ENCODE data around the gene TPSD1.
A peak's percentile ranks its signal among the peaks of the same experiment; 100 is the strongest.

Gene TPSD1

DNA sequence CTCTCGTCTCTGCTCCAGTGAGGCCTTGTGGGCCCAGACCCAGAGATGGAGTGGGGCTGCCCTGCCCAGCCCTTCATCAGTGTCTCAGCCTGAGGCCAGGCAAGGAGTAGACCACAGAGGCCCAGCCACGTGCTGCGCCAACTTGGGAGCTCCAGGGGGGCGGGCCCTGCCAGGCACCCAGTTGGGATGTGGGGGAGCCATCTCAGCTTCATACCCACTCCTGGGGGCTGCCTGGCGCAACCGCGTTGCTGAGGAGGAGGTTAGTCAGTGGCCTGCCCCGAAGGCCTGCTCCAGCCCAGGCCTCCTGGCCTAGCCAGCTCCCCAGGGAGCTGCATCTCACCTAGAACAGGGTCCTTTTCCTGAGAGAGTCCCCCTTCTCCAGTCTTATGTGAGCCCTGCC, 42.6 kb upstream of the TPSD1 start:
- Histone ChIP-seq H4K8ac (ENCODE audit: low read depth, low read length) (no peak overlapping the region), H3K4me1 (ENCODE audit: control insufficient read depth in 1 of 2, insufficient read depth in 2 of 2, low read length in 2 of 2) (no peaks in the 10 kb centered on the region), H3K4ac (ENCODE audit: low read depth, low read length) (no peak overlapping the region), H2AFZ (ENCODE audit: insufficient read depth, low read length, poor library complexity) (no peak overlapping the region), H4K91ac (ENCODE audit: low read depth, low read length) (no peak overlapping the region), H3K36me3 (ENCODE audit: control insufficient read depth in 1 of 2, insufficient read depth in 2 of 2, low read length in 2 of 2) (no peaks in the 10 kb centered on the region), H3K4me2 (ENCODE audit: low read length) (no peak overlapping the region), H3K9ac (ENCODE audit: low read length) (no peak overlapping the region), H3K27me3 (ENCODE audit: insufficient read depth, low read length) (no peaks in the 10 kb centered on the region), H3K18ac (ENCODE audit: low read length) (no peak overlapping the region), H3K27ac (ENCODE audit: low read depth, low read length) (no peak overlapping the region), H3K79me2 (ENCODE audit: control insufficient read depth, insufficient read depth, low read length, poor library complexity) (no peaks in the 10 kb centered on the region), H4K12ac (ENCODE audit: low read depth, low read length) (no peak overlapping the region), H3K14ac (ENCODE audit: low read length) (no peak overlapping the region), H3K79me1 (ENCODE audit: low read length) (no peaks in the 10 kb centered on the region), H2BK120ac (ENCODE audit: insufficient read depth, low read length, poor library complexity) (no peak overlapping the region), H3K4me3 (ENCODE audit: low read depth, low read length) (no peak overlapping the region), H3K9me3 (ENCODE audit: insufficient read depth, low read depth, low read length) (no peaks in the 10 kb centered on the region), H2BK12ac (ENCODE audit: low read length) (no peak overlapping the region), H2AK5ac (ENCODE audit: low read length) (no peak overlapping the region), H3K23ac (ENCODE audit: low read length) (no peak overlapping the region), H2BK5ac (ENCODE audit: low read depth, low read length, poor library complexity) (no peak overlapping the region)
- DNase-seq = no peak
- WGBS (ENCODE audit: extremely low coverage, insufficient coverage, insufficient read length) = no CpG with 5 or more reads among the region's 8 CpGs

DNA sequence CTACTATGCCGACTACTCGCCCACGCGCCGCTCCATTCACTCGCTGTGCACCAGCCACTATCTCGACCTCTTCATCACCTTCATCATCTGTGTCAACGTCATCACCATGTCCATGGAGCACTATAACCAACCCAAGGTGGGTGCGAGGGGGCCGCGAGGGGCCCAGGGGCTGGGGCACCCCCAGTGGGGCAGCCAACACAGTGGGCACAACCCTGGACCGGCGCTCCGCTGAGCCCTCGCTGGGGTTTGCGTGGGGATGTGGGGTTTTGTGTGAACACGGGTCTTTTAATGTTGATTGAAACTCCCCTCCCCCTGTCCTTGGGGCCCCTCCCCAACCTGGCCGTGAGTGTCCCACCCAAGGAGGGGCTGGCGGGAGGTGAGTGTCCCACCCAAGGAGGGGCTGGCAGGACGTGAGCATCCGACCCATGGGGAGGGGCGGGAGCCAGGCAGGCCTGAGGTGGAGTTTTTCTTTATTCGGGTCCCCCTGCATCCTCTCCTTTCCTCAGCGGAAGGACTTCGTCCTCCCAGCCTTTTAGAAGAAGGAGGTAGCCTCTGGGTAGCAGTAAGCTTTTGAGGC, 42.0 kb upstream of the TPSD1 start:
- Histone ChIP-seq H3K4me2 (ENCODE audit: low read length) (no peak overlapping the region), H4K12ac (ENCODE audit: low read depth, low read length) (no peak overlapping the region), H3K27me3 (ENCODE audit: insufficient read depth, low read length) (no peaks in the 10 kb centered on the region), H2AK5ac (ENCODE audit: low read length) (no peak overlapping the region), H3K14ac (ENCODE audit: low read length) (no peak overlapping the region), H3K36me3 (ENCODE audit: control insufficient read depth in 1 of 2, insufficient read depth in 2 of 2, low read length in 2 of 2) (no peaks in the 10 kb centered on the region), H2AFZ (ENCODE audit: insufficient read depth, low read length, poor library complexity) (no peak overlapping the region), H3K79me2 (ENCODE audit: control insufficient read depth, insufficient read depth, low read length, poor library complexity) (no peaks in the 10 kb centered on the region), H3K27ac (ENCODE audit: low read depth, low read length) (no peak overlapping the region), H4K8ac (ENCODE audit: low read depth, low read length) (no peak overlapping the region), H3K79me1 (ENCODE audit: low read length) (no peaks in the 10 kb centered on the region), H3K23ac (ENCODE audit: low read length) (no peak overlapping the region), H3K9me3 (ENCODE audit: insufficient read depth, low read depth, low read length) (no peaks in the 10 kb centered on the region), H2BK5ac (ENCODE audit: low read depth, low read length, poor library complexity) (no peak overlapping the region), H3K4me1 (ENCODE audit: control insufficient read depth in 1 of 2, insufficient read depth in 2 of 2, low read length in 2 of 2) (no peaks in the 10 kb centered on the region), H3K4me3 (ENCODE audit: low read depth, low read length) (no peak overlapping the region), H3K9ac (ENCODE audit: low read length) (no peak overlapping the region), H2BK12ac (ENCODE audit: low read length) (no peak overlapping the region), H2BK120ac (ENCODE audit: insufficient read depth, low read length, poor library complexity) (no peak overlapping the region), H3K18ac (ENCODE audit: low read length) (no peak overlapping the region), H4K91ac (ENCODE audit: low read depth, low read length) (no peak overlapping the region), H3K4ac (ENCODE audit: low read depth, low read length) (no peak overlapping the region)
- WGBS (ENCODE audit: extremely low coverage, insufficient coverage, insufficient read length) = no CpG with 5 or more reads among the region's 25 CpGs
- no peak for DNase-seq

DNA sequence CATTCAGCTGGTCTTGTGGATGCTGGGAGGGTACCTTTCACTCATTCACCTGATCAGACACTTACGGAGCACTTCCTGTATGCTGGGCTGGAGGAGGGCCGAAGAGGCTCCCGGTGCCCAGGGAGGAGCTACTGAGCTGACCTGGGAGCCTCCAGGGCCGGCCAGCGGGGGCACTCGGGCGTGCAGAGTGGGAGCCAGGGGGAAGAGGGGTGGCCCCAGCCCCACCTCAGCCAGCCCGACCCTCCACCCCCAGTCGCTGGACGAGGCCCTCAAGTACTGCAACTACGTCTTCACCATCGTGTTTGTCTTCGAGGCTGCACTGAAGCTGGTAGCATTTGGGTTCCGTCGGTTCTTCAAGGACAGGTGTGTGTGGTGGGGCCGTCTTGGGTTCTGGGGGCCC, 41.1 kb upstream of the TPSD1 start:
- H2AK5ac ChIP-seq (ENCODE audit: low read length) = no peak overlapping the region
- no peak overlapping the region for H3K23ac ChIP-seq (ENCODE audit: low read length)
- no peak overlapping the region for H4K12ac ChIP-seq (ENCODE audit: low read depth, low read length)
- H4K91ac ChIP-seq (ENCODE audit: low read depth, low read length) = no peak overlapping the region
- no peaks in the 10 kb centered on the region for H3K79me2 ChIP-seq (ENCODE audit: control insufficient read depth, insufficient read depth, low read length, poor library complexity)
- no peak overlapping the region for H3K18ac ChIP-seq (ENCODE audit: low read length)
- H3K14ac ChIP-seq (ENCODE audit: low read length) = no peak overlapping the region
- H2AFZ ChIP-seq (ENCODE audit: insufficient read depth, low read length, poor library complexity) = no peak overlapping the region
- H3K4ac ChIP-seq (ENCODE audit: low read depth, low read length) = no peak overlapping the region
- no peaks in the 10 kb centered on the region for H3K36me3 ChIP-seq (ENCODE audit: control insufficient read depth in 1 of 2, insufficient read depth in 2 of 2, low read length in 2 of 2)
- no CpG with 5 or more reads among the region's 16 CpGs for WGBS (ENCODE audit: extremely low coverage, insufficient coverage, insufficient read length)
- no peaks in the 10 kb centered on the region for H3K4me1 ChIP-seq (ENCODE audit: control insufficient read depth in 1 of 2, insufficient read depth in 2 of 2, low read length in 2 of 2)
- H2BK120ac ChIP-seq (ENCODE audit: insufficient read depth, low read length, poor library complexity) = no peak overlapping the region
- H3K9me3 ChIP-seq (ENCODE audit: insufficient read depth, low read depth, low read length) = no peaks in the 10 kb centered on the region
- DNase-seq = no peak
- no peak overlapping the region for H4K8ac ChIP-seq (ENCODE audit: low read depth, low read length)
- no peaks in the 10 kb centered on the region for H3K27me3 ChIP-seq (ENCODE audit: insufficient read depth, low read length)
- H3K79me1 ChIP-seq (ENCODE audit: low read length) = no peaks in the 10 kb centered on the region
- no peak overlapping the region for H3K27ac ChIP-seq (ENCODE audit: low read depth, low read length)
- H2BK12ac ChIP-seq (ENCODE audit: low read length) = no peak overlapping the region
- H3K4me3 ChIP-seq (ENCODE audit: low read depth, low read length) = no peak overlapping the region
- no peak overlapping the region for H3K9ac ChIP-seq (ENCODE audit: low read length)
- H3K4me2 ChIP-seq (ENCODE audit: low read length) = no peak overlapping the region
- no peak overlapping the region for H2BK5ac ChIP-seq (ENCODE audit: low read depth, low read length, poor library complexity)

DNA sequence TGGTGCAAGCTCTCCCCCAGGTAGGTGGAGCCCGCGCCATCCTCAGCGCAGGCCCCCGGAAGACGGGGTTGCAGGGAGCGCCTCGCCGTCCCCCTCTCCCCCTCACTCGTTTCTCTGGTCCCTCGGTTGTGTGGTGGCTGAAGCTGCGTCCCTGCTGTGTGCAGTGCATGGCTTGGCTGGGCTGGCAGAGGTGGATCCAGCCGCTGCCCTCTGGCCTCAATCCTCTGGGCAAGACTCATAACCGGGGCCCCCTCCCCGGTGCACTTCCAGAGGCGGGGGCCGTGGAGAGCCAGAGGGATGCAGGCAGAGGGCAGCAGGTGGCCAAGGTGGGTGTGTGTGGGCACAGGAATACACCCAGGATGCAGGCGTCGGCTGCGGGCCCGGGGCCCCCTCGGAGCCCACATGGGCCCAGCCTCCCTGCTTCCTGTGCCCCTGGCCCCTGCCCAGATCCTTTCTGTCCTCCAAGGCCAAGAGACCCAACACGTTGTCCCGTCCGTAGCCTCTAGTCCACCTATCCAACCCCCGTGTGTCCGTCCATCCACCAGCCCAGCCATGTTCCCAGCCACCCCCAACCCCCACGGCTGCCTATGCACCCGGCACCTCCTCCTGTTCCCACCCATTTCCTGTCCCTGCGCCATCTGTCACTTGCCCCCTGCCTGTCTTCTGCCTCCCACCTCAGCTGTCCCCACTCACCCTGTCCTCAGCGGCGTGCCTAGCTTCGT, 40.1 kb upstream of the TPSD1 start:
- no CpG with 5 or more reads among the region's 32 CpGs for WGBS (ENCODE audit: extremely low coverage, insufficient coverage, insufficient read length)
- H3K27me3 ChIP-seq (ENCODE audit: insufficient read depth, low read length) = no peaks in the 10 kb centered on the region
- no peak overlapping the region for H4K91ac ChIP-seq (ENCODE audit: low read depth, low read length)
- no peak overlapping the region for H2BK120ac ChIP-seq (ENCODE audit: insufficient read depth, low read length, poor library complexity)
- H2BK5ac ChIP-seq (ENCODE audit: low read depth, low read length, poor library complexity) = no peak overlapping the region
- H2AFZ ChIP-seq (ENCODE audit: insufficient read depth, low read length, poor library complexity) = no peak overlapping the region
- H3K79me2 ChIP-seq (ENCODE audit: control insufficient read depth, insufficient read depth, low read length, poor library complexity) = no peaks in the 10 kb centered on the region
- H2AK5ac ChIP-seq (ENCODE audit: low read length) = no peak overlapping the region
- H3K18ac ChIP-seq (ENCODE audit: low read length) = no peak overlapping the region
- DNase-seq = no peak
- H3K14ac ChIP-seq (ENCODE audit: low read length) = no peak overlapping the region
- no peaks in the 10 kb centered on the region for H3K9me3 ChIP-seq (ENCODE audit: insufficient read depth, low read depth, low read length)
- no peak overlapping the region for H3K9ac ChIP-seq (ENCODE audit: low read length)
- peak overlapping the region; percentile 19 for H3K4me3 ChIP-seq (ENCODE audit: low read depth, low read length)
- H3K4me2 ChIP-seq (ENCODE audit: low read length) = no peak overlapping the region
- H3K4me1 ChIP-seq (ENCODE audit: control insufficient read depth in 1 of 2, insufficient read depth in 2 of 2, low read length in 2 of 2) = no peaks in the 10 kb centered on the region
- no peak overlapping the region for H3K4ac ChIP-seq (ENCODE audit: low read depth, low read length)
- H3K27ac ChIP-seq (ENCODE audit: low read depth, low read length) = no peak overlapping the region
- H2BK12ac ChIP-seq (ENCODE audit: low read length) = no peak overlapping the region
- no peaks in the 10 kb centered on the region for H3K36me3 ChIP-seq (ENCODE audit: control insufficient read depth in 1 of 2, insufficient read depth in 2 of 2, low read length in 2 of 2)
- H4K12ac ChIP-seq (ENCODE audit: low read depth, low read length) = no peak overlapping the region
- no peak overlapping the region for H3K23ac ChIP-seq (ENCODE audit: low read length)
- no peaks in the 10 kb centered on the region for H3K79me1 ChIP-seq (ENCODE audit: low read length)
- H4K8ac ChIP-seq (ENCODE audit: low read depth, low read length) = no peak overlapping the region

Measured in trophoblast cell (in vitro differentiated cells and primary cell).